Adrenal gland (tissue), 12 donors: ENCODE data around the gene ITGA11. TPM values are rescaled to one million over a fixed set of nuclear protein-coding genes. Genes with fewer than 3 reads are reported as not detected.

Experiments used
- DNase-seq, 7 donors: peaks; one replicate each; pipeline ENCODE4 v3.0.0-alpha.2; 2019 to 2020
- H3K27ac ChIP-seq, 5 donors: fragments of 200-600 bp; sonication (generic) in 4 of 5; 1 replicate in 3 of 5; 2 replicates in 2 of 5; pipeline versions ENCODE4 v1.5.1 to v1.8.0; 2016 to 2020; ENCODE audit warnings: mild to moderate bottlenecking in 1 of 5
- H3K27me3 ChIP-seq: fragments of 200-600 bp; 2 replicates; pipeline ENCODE4 v1.8.0; 2021
- H3K36me3 ChIP-seq, 2 donors: fragments of 200-600 bp; replicated peaks in 1 of 2; 1 replicate in 1 of 2; 2 replicates in 1 of 2; pipeline versions ENCODE4 v1.5.1 to v1.8.0; 2018 to 2022
- H3K4me1 ChIP-seq, 2 donors: fragments of 200-600 bp; replicated peaks in 1 of 2; 1 replicate in 1 of 2; 2 replicates in 1 of 2; pipeline versions ENCODE4 v1.5.1 to v1.8.0; 2018 to 2021
- H3K4me3 ChIP-seq, 4 donors: fragments of 200-600 bp; sonication (generic) in 3 of 4; one replicate each; pipeline ENCODE4 v1.5.1; 2016 to 2018
- H3K9me3 ChIP-seq, 3 donors: fragments of 200-600 bp; sonication (generic) in 1 of 3; replicated peaks in 1 of 3; 1 replicate in 2 of 3; 2 replicates in 1 of 3; pipeline versions ENCODE4 v1.5.1 to v1.8.0; 2016 to 2021
- CTCF ChIP-seq, 6 experiments: fragments of 450-650 bp in 4 of 6; fragments of 200-600 bp in 2 of 6; sonication (generic) in 1 of 6; IDR thresholded peaks; 1 replicate in 5 of 6; 2 replicates in 1 of 6; pipeline versions ENCODE4 v1.5.1 to v1.8.0; 2016 to 2021; ENCODE audit warnings: antibody characterized with exemption in 6 of 6, mild to moderate bottlenecking in 2 of 6, moderate library complexity in 1 of 6
- POLR2A ChIP-seq, 2 donors: fragments of 450-650 bp; IDR thresholded peaks; one replicate each; pipeline ENCODE4 v1.6.1; 2017; ENCODE audit warnings: antibody characterized with exemption in 2 of 2, mild to moderate bottlenecking in 2 of 2, moderate library complexity in 1 of 2
- WGBS, 4 donors: extraction: QIAGEN DNeasy Blood & Tissue Kit in 2 of 4; methylation state at CpG; one replicate each; pipeline versions ENCODE4 v1.1.5 to v1.1.7; 2013 to 2017; 5-methylcytosine and 5-hydroxymethylcytosine counted together
- intact Hi-C, 2 donors: fragments of 100-400 bp; cut with DNase I; formaldehyde crosslinking; loops; one replicate each; pipeline versions ENCODE4 v1.14.1 to v1.15.0; 2022 to 2023
- polyA plus RNA-seq, 3 donors: library from polyadenylated mRNA; stranded (reverse); fragments of 200-250 nt in 2 of 3; fragments of 350-450 nt in 1 of 3; fragmentation: Illumina TruSeq in 1 of 3; extraction: RNeasy Lipid Tissue Mini Kit (QIAGEN cat#74804) in 1 of 3; gene quantifications; one replicate each; pipeline ENCODE4 v1.2.3, GENCODE V29; 2013 to 2014
- total RNA-seq, 9 donors: library from RNA; depleted of rRNA in 4 of 9; stranded (reverse); fragments of >200 nt in 4 of 9; fragments of 120-200 nt in 1 of 9; fragmentation: NEBNext Ultra II Directional in 1 of 9; extraction: Animal tissue kit (Norgen Biotek cat#: 25700) in 1 of 9; gene quantifications; one replicate each; pipeline versions ENCODE4 v1.1.0 to v1.2.4, GENCODE V29; 2013 to 2023
- donor health status: healthy with polysubstance abuse.
- donor health status: Bipolar disorder and iron deficiency.
- donor health status: DM: yes; HTN: yes; CAD: no.
- donor health status: DM: no; HTN: no; CAD: no.
- donor health status: DM: no; HTN: no; CAD: no.
- donor health status: DM: yes; HTN: yes; CAD: no.

The ITGA11 gene
- total and polyA plus RNA-seq, 12 donors, result 1.4 to 52.5 (median 7.5) TPM

- TF ChIP-seq CTCF (IDR thresholded peaks at IDR 0.05) (no peak), POLR2A (IDR thresholded peaks at IDR 0.05) (no peak)
- H3K9me3 ChIP-seq, result no peaks in the 10 kb centered on the region
- peak overlapping the region in 3 of 5 donors; percentile 19 to 98 (median 97) for H3K27ac ChIP-seq
- peak overlapping the region in 1 of 4 donors; percentile 80 for H3K4me3 ChIP-seq
- no peak for DNase-seq
- no peaks in the 10 kb centered on the region for H3K27me3 ChIP-seq
- H3K36me3 ChIP-seq, result peaks cover 0 to 7% of the 10 kb centered on the region in 2 donors
- WGBS, 4 donors, result 21 to 29% (median 27%) methylated on average over 11 of the region's 11 CpGs
- peaks cover 33 to 70% of the 10 kb centered on the region in 2 donors for H3K4me1 ChIP-seq
- intact Hi-C loops, result no loop called here
These were observed 151.9 kb downstream of the ITGA11 start for GRCh38 chr15:68279779-68280753.

DNA sequence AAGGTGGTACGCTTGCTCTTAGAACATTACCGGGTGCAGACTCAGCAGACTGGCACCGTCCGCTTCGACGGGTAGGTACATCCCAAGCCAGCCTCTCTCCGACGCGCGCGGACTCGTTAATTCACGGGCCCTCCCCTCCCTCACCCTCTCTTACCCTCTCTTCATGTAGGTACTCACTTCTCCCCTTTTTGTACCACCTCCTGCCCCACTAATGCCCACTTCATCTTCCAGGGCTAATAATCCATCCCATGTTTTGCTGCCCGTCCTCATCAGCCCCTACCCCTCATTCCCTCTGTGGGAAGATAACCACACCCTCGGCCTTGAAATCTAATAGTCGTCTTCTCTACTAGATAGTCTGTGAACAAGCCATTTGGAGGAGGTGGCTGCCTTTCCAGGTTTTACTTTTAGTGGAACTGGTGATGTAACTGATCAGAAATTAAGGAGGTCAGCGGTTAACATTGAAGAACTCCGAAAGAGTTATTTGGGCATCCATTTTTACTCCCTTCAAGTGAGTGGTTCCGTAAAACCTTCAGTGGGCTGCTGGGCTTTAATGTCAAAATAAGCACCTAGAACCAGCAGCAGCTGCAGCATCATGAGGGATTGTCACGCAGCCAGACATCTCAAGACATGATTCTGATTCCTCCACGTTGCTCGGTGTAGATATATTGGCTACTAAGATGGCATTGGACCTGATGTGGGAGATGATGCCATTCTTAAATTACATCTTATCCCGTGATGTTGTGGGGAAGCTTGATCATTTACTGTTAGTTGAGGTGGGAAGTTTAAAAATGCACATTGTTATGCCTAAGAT is 153.2 kb downstream of the ITGA11 start:
- H3K9me3 ChIP-seq, result no peaks in the 10 kb centered on the region
- no peaks in the 10 kb centered on the region for H3K27me3 ChIP-seq
- peak overlapping the region; percentile 97 to 98 (median 97) for H3K27ac ChIP-seq
- H3K4me1 ChIP-seq, result peaks cover 33 to 61% of the 10 kb centered on the region in 2 donors
- H3K4me3 ChIP-seq, result peak overlapping the region; percentile 80 to 96 (median 88)
- H3K36me3 ChIP-seq, result no peaks in the 10 kb centered on the region
- intact Hi-C loops, result no loop called here
- TF ChIP-seq POLR2A (IDR thresholded peaks at IDR 0.05) (no peak), CTCF (IDR thresholded peaks at IDR 0.05) (no peak)
- DNase-seq, result peak in 4 of 7 donors; percentile 29 to 69 (median 52)
- 0 to 2% (median 1%) methylated on average over 21 to 23 of the region's 23 CpGs for WGBS, 4 donors

GRCh38 chr15:68278345-68278594 is 153.7 kb downstream of the ITGA11 start:
- Histone ChIP-seq H3K27me3 (no peaks in the 10 kb centered on the region), H3K4me1 (peaks cover 33 to 60% of the 10 kb centered on the region in 2 donors), H3K4me3 (peak overlapping the region; percentile 80 to 96 (median 88)), H3K9me3 (no peaks in the 10 kb centered on the region), H3K27ac (peak overlapping the region; percentile 97 to 98 (median 97)), H3K36me3 (no peaks in the 10 kb centered on the region)
- peak in 5 of 7 donors; percentile 64 to 82 (median 72) for DNase-seq
- TF ChIP-seq CTCF (IDR thresholded peaks at IDR 0.05), result peak in 3 of 6 experiments; percentile 5 to 31 (median 26)
- TF ChIP-seq POLR2A (IDR thresholded peaks at IDR 0.05), result no peak
- intact Hi-C loops, result no loop called here
- 0 to 1% (median 0%) methylated on average over 10 to 22 of the region's 22 CpGs for WGBS, 4 donors
